Measurements from ENCODE around the gene PGRMC2. TPM values are rescaled to one million over a fixed set of nuclear protein-coding genes. Genes with fewer than 3 reads are reported as not detected.
"Not testable (repeated sequence)": the region's sequence is repeated elsewhere in the genome, so short reads cannot be mapped to it uniquely, and the experiment has no call there.

Gene PGRMC2
- total RNA-seq, 1 donor from 2014 or later = 38.4 TPM

DNA sequence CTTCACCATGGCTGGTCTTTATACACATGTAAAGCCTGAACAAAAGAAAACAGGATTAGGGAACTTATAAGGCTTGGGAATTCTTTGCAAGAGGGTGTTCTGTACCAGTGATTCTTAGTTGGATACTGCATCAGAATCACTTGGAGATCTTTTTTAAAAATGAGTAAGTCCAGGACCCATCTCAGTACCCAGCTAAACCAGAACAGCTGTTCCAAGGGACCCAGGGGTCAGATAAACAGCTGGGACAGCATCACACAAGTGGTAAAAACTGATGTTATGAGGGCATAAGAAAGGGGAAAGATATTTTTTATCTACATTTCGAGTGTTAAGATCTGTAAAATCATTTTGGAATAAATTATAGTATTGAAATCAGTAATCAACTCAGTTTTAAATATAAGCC, 16.1 kb downstream of the PGRMC2 start:
- intact Hi-C loops (cut with micrococcal nuclease) = no loop called here

DNA sequence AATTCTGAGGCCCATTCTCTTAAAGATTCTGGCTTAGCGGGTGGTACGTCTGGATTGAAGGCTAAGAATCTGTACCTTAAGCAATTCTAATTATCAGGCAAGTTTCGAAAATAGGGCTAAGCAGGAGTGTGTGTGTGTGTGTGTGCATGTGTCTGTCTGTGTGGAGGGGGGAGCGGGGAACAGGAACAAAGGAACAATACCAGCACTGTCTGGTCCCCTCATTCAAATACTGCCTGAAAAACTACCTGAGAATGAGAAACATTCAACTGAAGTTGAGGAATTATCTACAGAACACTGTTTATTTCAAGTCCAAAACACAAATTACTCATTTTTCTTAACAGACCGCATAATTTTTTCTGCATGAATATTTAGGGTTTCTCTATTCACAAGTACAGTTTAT, 18.6 kb downstream of the PGRMC2 start:
- intact Hi-C loops (cut with micrococcal nuclease) = no loop called here

DNA sequence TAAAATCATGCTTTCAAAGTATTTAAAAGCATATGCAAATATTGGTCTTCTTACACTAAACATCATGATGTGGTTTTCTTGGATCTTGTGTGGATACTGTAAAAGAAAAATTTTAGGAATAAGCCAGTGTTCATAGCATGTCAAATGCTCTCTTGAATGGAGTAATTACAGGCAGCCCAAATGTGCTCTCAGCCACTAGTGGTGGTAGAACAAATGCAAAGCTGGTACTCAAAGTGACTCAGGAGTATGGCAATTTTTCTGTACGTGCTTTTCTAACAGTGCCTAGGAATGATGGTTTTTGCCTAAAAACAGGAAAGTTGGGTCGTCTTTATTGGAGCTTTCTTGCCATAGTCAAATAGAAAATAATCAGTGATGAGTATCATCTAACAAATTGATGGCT, 19.9 kb downstream of the PGRMC2 start:
- intact Hi-C loops (cut with micrococcal nuclease) = no loop called here

DNA sequence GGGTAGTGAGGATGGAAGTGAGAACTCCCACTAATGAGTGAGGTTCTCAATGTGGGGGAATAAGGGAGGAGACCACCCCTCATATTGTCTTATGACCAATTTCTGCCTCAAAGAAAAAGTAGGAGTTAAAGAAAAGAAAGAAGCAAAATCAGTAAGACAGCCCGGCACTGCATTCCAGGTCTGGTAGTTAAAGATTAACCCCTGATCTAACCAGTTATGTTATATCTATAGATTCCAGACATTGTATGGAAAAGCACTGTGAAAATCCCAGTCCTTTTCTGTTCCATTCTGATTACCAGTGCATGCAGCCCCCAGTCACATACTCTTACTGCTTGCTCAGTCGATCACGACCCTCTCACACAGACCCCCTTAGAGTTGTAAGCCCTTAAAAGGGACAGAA, 20.4 kb downstream of the PGRMC2 start:
- intact Hi-C loops (cut with micrococcal nuclease) = not testable (repeated sequence)

DNA sequence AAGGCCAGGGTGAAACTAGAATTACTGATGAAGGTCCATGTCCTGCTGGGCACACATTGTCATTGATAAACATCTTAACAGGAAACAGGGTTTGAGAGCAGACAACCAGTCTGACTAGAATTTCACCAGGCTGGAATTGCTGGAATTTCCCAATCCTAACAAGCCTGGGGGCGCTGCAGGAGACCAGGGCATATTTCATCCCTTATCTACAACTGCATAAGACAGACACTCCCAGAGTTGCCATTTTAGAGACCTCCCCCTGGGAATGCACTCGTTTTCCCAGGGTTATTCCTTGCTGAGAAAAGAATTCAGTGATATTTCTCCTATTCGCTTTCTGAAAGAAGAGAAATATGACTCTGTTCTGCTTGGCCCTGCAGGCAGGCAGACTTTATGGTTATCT, 22.1 kb downstream of the PGRMC2 start:
- intact Hi-C loops (cut with micrococcal nuclease) = not testable (repeated sequence)

DNA sequence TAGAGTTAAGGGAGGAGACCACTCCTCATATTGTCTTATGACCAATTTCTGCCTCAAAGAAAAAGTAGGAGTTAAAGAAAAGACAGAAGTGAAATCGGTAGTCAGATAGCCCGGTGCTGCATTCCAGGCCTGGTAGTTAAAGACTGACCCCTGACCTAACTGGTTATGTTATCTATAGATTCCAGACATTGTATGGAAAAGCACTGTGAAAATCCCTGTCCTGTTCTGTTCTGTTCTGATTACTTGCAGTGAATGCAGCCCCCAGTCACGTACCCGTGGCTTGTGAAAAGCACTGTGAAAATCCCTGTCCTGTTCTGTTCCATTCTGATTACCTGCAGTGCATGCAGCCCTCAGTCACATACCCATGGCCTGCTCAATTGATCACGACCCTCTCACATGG, 27.7 kb downstream of the PGRMC2 start:
- intact Hi-C loops (cut with micrococcal nuclease) = not testable (repeated sequence)

DNA sequence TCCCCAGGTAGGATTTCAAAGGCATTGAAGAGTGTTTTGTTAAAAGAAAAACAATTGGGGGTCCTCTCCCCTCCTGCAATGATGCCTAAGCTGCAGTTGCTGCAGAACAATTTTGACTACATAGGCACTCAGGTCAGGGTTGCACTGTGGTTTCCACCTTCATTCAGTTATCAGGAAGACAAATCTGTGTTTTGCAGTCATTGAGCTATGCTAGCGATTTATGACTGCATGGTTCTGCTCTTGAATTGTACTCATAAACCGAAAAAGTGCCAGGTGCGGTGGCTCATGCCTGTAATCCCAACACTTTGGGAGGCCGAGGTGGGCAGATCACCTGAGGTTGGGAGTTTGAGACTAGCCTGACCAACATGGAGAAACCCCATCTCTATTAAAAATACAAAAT, 29.4 kb downstream of the PGRMC2 start:
- intact Hi-C loops (cut with micrococcal nuclease) = not testable (repeated sequence)

DNA sequence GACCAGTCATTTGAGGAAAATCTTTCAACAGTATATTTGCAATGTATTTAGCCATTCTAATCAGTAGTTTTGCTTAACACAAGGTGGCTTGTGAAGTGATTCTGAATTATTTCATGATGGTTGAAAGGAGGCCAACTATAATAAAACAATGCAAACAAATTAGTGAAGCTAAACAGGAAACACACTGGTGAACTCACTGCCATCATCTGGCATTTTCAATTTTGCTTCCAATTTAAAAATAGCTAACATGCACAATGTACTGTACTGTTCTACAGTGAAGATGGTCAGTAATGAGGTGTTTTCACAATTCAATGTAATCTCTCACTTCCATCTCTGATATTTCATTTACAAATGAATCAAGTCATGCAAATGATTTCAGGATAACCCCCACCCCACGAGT, 31.1 kb downstream of the PGRMC2 start:
- intact Hi-C loops (cut with micrococcal nuclease) = no loop called here

DNA sequence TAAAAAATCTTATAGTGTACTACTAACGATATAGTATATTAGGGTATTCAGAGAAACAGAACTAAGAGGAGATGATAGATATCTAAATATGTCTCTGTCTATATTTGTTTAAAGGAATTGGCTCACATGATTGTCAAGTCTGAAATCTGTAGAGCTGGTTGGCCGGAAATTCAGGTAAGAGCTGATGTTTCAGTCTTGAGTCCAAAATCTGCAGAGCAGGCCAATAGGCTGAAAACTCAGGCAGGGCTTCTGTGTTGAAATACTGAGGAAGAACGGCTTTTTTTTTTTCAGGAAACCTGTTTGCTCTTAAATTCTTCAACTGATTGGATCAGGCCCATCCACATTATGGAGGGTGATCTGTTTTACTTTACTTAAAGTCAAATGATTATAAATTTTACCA, 31.7 kb downstream of the PGRMC2 start:
- intact Hi-C loops (cut with micrococcal nuclease) = no loop called here

DNA sequence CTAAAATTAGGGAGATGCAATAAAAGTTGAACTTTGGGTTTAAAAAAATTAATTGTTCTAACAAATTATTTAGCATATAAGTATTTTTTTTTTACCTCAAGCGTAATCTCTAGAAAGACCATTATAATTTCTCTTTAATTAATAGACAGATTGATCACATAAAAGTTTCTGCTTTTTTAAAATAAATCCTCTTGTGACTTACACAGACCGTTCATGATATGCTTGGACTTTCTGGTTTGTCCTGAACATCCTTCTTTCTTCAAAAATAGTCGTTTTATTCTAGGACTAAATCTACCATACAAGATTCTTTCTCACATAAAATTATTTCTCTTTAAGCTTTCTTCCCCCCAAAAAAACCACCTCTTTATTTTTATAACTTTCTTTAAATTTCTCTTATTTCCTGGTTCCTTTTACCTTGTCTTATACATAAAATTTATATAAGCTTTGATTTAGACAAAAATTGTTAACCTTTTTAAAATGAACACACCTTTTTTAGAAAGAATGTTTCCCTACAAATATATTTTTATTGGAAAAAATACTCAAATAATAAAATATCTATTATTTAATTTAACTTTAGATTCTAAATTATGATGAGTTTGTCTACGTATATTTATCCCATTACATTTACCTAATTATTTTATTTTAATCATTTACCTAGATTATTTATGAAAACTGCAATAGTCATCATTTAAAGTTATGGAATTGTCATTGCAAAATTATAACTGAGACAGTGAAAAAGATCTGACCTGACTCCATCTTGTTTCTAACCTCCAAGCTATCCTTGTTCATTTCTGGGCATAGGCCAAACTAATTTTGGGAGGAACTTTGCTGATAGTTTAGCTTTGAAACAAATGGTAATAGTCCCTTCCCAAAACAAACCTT, 37.6 kb downstream of the PGRMC2 start:
- intact Hi-C loops (cut with micrococcal nuclease) = no loop called here

DNA sequence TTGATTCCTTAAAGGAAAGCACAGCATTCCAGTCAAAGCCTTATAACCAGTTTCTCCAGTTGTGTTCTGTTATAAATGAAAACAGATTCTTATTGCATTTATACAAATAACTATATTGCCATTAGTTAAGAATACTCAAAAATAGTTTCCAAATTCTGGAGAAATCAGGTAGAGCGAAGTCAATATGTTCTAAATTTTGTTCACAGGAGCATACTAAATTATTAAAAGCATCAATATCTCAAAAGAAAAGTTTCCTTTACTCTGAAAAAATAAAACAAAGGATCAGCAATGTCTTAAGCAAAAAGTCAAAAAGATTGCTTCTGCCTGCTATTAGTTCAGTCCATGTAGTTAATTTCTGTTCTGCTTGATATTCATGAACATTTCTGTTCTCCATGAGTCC, 39.7 kb downstream of the PGRMC2 start:
- intact Hi-C loops (cut with micrococcal nuclease) = no loop called here

DNA sequence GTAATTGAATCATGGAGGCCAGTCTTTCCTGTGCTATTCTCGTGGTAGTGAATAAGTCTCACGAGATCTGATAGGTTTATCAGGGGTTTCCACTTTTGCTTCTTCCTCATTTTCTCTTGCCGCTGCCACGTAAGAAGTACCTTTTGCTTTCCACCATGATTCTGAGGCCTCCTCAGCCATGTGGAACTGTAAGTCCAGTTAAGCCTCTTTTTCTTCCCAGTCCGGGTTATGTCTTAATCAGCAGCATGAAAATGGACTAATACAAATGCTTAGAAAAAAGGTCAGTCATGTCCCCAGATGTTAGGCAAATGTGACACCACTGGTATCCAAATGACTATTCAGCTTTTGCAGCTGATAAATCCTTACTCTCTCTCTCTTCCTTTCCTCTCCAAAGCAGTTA, 42.2 kb downstream of the PGRMC2 start:
- intact Hi-C loops (cut with micrococcal nuclease) = not testable (repeated sequence)

DNA sequence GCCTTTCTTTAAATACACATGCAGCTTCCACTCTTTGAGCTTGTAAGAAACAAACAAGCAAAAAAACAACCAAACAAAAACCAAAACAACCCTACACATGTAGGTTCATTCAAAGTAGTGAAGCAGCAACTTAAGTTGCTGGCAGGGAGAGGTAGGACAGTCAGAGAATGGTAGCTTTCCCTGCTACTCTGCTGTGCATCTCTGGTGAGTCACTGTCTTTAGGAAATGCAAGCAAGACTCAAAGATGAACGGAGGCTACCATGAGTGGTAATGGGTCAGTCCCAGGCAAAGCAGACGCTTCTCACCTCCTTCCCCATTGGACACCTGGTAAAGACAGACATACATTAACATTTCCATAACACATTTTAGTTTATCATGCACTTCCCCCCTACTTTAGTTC, 43.2 kb downstream of the PGRMC2 start:
- intact Hi-C loops (cut with micrococcal nuclease) = no loop called here

DNA sequence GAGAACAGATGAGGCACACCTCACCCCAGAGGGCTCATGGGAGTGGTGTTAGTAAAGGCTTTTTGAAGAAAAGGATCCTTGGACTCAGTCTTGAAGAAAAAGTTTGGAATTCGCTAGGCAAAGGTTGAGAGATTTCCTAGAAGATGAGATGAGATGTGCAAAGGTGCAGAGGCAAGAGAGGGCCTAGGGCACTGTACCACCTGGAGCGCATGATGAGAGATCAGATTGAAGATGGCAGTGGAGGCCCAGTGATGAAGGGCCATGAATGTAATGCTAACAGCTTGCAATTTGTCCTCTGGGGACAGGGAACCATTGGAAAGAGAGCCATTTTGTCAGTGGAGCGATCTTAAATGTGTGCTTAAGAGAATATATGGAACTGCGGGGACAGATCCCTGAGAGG, 45.0 kb downstream of the PGRMC2 start:
- intact Hi-C loops (cut with micrococcal nuclease) = no loop called here

DNA sequence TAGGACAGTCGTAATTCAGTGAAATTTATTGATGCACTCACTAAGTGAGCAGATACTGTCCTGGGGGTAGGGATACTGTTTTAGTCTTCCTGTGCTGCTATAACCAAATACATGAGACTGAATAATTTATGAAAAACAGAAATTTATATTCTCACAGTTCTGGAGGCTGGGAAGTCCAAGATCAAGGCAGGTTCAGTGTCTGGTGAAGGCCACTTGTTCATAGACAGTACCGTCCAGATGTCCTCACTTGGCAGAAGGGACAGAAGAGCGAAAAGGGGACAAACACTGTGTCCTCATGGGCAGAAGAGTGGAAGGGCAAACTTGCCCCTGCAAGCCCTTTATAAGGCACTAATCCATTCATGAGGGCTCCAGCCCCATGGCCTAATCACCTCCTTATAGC, 45.6 kb downstream of the PGRMC2 start:
- intact Hi-C loops (cut with micrococcal nuclease) = no loop called here

DNA sequence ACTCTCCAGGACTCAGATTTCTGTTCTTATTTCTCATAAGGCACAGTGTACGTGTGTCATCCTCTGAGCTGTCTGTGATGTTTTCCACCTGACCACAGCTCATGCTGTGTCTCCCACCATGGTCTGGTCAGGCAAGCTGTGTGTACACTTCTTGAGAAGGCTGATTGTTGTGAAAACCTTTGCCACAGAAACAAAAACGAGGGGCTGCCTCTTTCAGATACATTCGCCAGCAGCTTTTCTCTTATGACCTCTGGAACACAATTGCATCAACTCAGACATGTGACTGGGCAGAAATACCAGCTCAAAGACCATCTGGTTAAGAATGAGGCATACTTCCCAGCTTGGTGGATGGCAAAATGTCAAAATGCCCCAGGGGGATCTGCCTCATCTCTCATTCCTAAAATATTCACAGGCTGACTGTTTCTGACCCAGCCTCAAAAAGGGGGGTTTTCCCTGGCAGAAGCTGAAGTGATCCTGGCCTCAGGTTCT, 46.1 kb downstream of the PGRMC2 start:
- intact Hi-C loops (cut with micrococcal nuclease) = no loop called here

DNA sequence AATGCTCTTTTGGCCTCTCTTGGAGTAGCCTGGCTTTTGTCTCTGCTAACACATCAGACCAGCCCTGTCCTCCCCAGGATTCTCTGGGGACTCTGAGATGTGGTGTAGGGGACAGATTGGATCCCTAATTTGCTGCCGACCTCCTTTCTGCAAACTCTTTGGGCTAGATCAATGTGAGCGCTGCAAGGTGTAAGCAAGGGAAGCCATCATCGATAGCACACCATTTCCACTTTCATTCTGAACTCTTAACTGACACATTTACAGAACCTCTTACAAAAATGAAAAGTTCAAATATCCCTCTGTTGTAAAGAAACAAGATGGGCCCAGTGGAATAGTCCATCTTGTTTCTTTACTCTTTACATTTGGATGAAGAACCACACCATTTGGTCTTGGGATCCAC, 46.6 kb downstream of the PGRMC2 start:
- intact Hi-C loops (cut with micrococcal nuclease) = no loop called here

DNA sequence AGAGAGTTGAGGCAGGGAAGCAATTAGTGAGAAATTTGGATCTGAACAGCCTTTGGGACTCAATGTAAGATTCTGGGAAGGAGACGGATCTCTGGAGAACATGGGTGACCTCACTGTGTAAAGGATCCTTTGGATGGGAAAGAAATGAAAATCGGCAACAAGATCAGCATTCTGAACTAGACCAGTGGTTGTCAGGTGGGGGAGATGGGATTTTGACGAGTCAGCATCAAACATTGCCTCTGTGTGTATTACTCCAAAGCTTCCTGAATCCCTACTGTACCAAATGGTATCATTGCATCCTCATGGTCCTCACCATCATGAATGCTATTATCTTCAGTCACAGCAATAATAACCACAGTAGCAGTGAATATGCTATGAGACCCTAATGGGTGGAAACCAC, 52.8 kb downstream of the PGRMC2 start:
- intact Hi-C loops (cut with micrococcal nuclease) = no loop called here

DNA sequence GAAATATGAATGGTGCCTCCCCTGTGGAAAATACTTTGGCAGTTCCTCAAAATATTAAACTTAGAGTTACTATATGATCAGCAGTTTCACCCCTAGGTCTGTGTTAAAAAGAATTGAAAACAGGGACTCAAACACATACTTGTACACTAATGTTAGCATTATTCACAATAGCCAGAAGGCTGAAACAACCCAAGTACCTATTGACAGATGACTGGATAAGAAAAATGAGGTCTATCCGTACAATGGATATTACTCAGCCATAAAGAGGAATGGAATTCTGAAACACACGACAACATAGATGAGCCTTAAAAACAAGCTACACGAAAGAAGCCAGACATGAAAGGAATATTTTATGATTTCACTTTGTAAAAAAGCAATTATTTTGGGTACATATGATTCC, 54.9 kb downstream of the PGRMC2 start:
- intact Hi-C loops (cut with micrococcal nuclease) = no loop called here

DNA sequence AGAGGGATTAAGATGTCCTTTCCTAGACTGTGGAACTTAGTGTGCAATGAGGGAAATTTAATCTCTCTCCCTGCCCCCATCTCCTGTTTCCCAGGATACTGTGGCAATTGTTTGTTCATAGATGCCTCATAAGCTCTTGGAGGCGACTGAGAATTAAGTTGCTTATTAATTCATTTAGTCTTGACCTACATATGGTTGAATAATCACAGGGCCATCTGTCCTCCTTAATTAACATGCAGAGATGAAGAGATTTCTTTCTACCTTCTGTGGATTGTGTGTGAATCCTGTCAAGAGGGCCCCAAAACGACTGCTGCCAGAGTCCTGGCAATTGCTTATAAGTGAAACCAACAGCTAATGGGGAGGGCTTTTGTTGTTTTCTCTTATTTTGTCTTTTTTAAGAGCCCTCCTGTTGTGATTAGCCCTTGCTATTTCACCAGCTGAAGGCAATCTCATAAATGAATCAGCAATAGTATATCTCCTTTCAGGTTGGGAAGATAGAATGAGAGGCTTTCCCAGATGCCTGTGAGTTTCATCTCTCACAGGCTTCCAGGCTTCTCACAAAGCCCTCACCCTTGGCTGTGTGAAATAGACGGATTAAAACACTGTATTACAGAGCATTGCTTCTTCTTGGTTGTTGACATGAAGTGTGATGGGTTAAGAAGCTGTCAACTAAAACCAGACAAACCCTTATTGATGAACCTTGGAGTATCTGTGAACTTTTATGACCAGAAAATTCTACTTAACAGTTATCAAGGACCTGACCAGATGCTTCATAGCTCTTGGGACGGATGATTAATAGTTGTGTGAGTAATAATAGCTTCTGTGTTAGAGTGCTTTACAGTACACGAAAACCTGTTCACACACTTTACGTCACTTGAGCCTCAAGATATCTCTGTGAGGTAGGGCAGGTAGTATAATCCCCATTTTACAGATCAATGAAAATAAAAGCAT, 58.5 kb downstream of the PGRMC2 start:
- intact Hi-C loops (cut with micrococcal nuclease) = no loop called here

DNA sequence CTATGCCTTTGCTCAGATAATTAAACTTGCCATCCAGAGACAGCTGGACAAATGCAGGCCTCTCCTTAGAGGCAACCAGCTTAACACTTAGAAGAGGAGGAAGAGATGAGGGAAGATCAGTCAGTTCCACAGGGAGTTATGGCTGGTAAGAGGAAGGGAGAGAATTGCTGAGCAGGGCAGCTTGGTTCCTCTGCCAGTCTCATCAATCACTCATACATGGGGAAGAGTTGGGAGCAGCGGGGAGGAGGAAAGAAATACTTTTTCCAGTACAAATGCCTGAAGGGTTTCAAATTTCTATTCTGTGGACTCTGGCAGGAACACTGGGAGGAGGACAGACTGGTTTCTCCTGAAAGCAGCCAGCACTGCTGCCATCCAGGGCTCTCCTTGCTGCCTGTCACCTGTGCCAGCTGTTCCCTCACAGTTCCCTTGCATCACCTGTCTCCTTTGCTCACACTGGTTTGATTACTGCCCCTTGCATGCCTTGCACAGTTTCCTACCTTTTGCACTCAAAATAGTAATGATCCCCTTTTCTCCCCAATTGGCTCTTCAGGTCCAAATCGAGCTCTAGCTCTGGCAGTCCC, 59.5 kb downstream of the PGRMC2 start:
- intact Hi-C loops (cut with micrococcal nuclease) = no loop called here

DNA sequence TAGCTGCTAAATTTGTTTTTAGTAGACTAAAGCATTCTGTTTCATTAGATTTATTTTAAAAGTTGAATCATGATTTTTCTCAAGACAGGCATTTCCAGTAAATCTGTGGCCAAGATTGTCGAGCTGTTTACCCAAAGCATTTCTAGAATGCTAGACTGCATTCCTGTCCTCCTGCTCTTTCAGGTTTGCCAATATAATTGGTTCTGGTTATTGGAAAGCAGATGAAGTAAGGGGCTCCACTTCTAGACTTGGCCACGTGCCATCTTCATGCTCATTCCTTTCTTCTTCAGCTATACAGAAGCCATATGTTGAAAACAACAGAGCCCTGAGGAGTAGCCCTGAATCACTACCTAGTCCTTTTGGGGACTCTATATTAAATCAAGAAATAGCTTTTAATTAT, 62.5 kb downstream of the PGRMC2 start:
- intact Hi-C loops (cut with micrococcal nuclease) = no loop called here

All from T-helper 1 cell treated with Interleukin-12 subunit alpha and Interleukin-12 subunit beta and Interleukin-4 antibody, amounts not matched to agents 30 ng/mL and 1 ng/mL, for 36 hours (primary cell).